Thoracic aorta (tissue), 2 donors: ENCODE data around the gene ZNF195. TPM values are rescaled to one million over a fixed set of nuclear protein-coding genes. Genes with fewer than 3 reads are reported as not detected.
"Not testable (repeated sequence)": the region's sequence is repeated elsewhere in the genome, so short reads cannot be mapped to it uniquely, and the experiment has no call there.

Source experiments
- ATAC-seq: fragments of 150-250 bp; one replicate; pipeline ENCODE4 v1.8.0; 2017; ENCODE audit warnings: low read depth; ENCODE audit not compliant: insufficient number of reproducible peaks, low FRiP score
- DNase-seq: peaks from one replicate; pipeline ENCODE4 v3.0.0-alpha.2; 2020; ENCODE audit warnings: low spot score
- H3K27ac ChIP-seq, 2 donors: fragments of 200-600 bp; sonication (generic); 1 replicate in 1 of 2; 2 replicates in 1 of 2; pipeline ENCODE4 v1.5.1; 2016; ENCODE audit warnings: mild to moderate bottlenecking in 2 of 2, moderate library complexity in 2 of 2
- H3K27me3 ChIP-seq: fragments of 200-600 bp; sonication (generic); replicated peaks from 2 replicates; pipeline ENCODE4 v1.6.0; 2016; ENCODE audit warnings: mild to moderate bottlenecking; ENCODE audit not compliant: insufficient read depth
- H3K36me3 ChIP-seq: fragments of 200-600 bp; sonication (generic); one replicate; pipeline ENCODE4 v1.5.1; 2016
- H3K4me1 ChIP-seq, 2 donors: fragments of 200-600 bp; sonication (generic); 1 replicate in 1 of 2; 2 replicates in 1 of 2; pipeline versions ENCODE4 v1.5.1 to v1.6.0; 2016; ENCODE audit warnings: low read depth in 2 of 2, mild to moderate bottlenecking in 1 of 2; ENCODE audit not compliant: control insufficient read depth in 1 of 2
- H3K4me3 ChIP-seq: fragments of 200-600 bp; sonication (generic); 2 replicates; pipeline ENCODE4 v1.5.1; 2016; ENCODE audit warnings: mild to moderate bottlenecking
- H3K9me3 ChIP-seq: fragments of 200-600 bp; sonication (generic); 2 replicates; pipeline ENCODE4 v1.5.1; 2016
- CTCF ChIP-seq: fragments of 200-600 bp; sonication (generic); IDR thresholded peaks from one replicate; pipeline ENCODE4 v1.5.1; 2019; ENCODE audit warnings: antibody characterized with exemption
- total RNA-seq, 2 donors: library from RNA; depleted of rRNA; stranded (reverse); fragments of >200 nt; gene quantifications; one replicate each; pipeline versions ENCODE4 v1.1.0 to v1.2.3, GENCODE V29; 2016

The ZNF195 gene
- total RNA-seq: 10 to 100 TPM; 20.8 to 33.4 TPM

GRCh38 chr11:3378426-3379423 is at the start of gene ZNF195:
ZNF195 (minus strand) TSS chr11:3379146; CDS start chr11:3379040, 106 bp downstream.
- TF ChIP-seq CTCF: no peak
- no peaks in the 10 kb centered on the region for H3K27me3 ChIP-seq
- DNase-seq (peak; percentile 99), ATAC-seq (peak; percentile 98)
- no peaks in the 10 kb centered on the region for H3K36me3 ChIP-seq
- peak within 1 kb of the TSS; percentile 93 for H3K4me3 ChIP-seq
- H3K4me1 ChIP-seq: peaks cover 5 to 41% of the 10 kb centered on the region in 2 donors
- H3K27ac ChIP-seq: peak within 1 kb of the TSS; percentile 72 to 83
- no peaks in the 10 kb centered on the region for H3K9me3 ChIP-seq

- H3K9me3 ChIP-seq, DNase-seq, H3K27ac ChIP-seq: not testable (repeated sequence)
Observed at GRCh38 chr11:3428076-3428475, 49.1 kb upstream of the ZNF195 start.

DNA sequence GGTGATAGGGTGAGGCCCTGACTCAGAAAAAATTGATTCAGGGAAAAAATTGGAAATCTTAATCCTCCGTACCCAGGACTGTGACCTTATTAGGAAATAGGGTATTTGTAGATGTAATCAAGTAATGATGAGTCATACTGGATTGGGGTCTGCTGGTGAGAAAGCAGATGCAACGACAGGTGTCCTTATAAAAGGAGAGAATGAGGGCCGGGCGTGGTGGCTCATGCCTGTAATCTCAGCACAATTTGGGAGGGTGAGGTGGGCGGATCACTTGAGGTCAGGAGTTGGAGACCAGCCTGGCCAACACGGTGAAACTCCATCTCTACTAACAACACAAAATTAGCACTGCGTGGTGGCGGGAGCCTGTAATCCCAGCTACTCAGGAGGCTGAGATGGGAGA is 47.6 kb upstream of the ZNF195 start:
- not testable (repeated sequence) for H3K36me3 ChIP-seq, DNase-seq, H3K27ac ChIP-seq, H3K9me3 ChIP-seq, H3K4me1 ChIP-seq, ATAC-seq, H3K4me3 ChIP-seq, H3K27me3 ChIP-seq

More at GRCh38 chr11:3428076-3428475, 49.1 kb upstream of the ZNF195 start:
- not testable (repeated sequence) for H3K4me3 ChIP-seq, H3K27me3 ChIP-seq, H3K36me3 ChIP-seq, ATAC-seq, H3K4me1 ChIP-seq

DNA sequence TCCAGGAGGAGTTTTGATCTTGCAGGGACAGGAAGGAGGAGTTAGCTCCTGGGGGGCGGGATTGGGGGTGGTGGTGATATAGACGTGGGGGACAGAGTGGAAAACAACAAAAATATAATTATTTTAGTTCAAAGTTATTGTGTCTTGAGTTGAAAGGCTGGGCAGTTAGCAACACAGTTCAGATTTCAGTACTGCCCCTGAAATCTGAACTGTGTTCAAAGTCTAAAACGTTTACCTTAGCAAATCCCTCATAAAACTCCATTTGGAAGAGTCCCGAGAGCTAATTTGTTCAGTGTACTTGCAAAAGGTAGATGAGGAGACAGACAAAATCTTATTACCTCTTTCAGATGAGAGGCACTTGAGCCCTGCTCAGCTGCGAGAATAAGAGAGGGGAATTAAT is 45.0 kb upstream of the ZNF195 start:
- peak overlapping the region; percentile 93 for H3K4me3 ChIP-seq
- H3K36me3 ChIP-seq: not testable (repeated sequence)

GRCh38 chr11:3423138-3423731 is 44.3 kb upstream of the ZNF195 start:
- H3K4me3 ChIP-seq: peak overlapping the region; percentile 93
- H3K27me3 ChIP-seq, H3K4me1 ChIP-seq, ATAC-seq, H3K36me3 ChIP-seq, H3K9me3 ChIP-seq, DNase-seq: not testable (repeated sequence)
- peak overlapping the region in 1 of 2 donors; percentile 53 for H3K27ac ChIP-seq

More for the DNA sequence above, 45.0 kb upstream of the ZNF195 start:
- DNase-seq, H3K27ac ChIP-seq, H3K9me3 ChIP-seq, H3K27me3 ChIP-seq, H3K4me1 ChIP-seq, ATAC-seq: not testable (repeated sequence)

DNA sequence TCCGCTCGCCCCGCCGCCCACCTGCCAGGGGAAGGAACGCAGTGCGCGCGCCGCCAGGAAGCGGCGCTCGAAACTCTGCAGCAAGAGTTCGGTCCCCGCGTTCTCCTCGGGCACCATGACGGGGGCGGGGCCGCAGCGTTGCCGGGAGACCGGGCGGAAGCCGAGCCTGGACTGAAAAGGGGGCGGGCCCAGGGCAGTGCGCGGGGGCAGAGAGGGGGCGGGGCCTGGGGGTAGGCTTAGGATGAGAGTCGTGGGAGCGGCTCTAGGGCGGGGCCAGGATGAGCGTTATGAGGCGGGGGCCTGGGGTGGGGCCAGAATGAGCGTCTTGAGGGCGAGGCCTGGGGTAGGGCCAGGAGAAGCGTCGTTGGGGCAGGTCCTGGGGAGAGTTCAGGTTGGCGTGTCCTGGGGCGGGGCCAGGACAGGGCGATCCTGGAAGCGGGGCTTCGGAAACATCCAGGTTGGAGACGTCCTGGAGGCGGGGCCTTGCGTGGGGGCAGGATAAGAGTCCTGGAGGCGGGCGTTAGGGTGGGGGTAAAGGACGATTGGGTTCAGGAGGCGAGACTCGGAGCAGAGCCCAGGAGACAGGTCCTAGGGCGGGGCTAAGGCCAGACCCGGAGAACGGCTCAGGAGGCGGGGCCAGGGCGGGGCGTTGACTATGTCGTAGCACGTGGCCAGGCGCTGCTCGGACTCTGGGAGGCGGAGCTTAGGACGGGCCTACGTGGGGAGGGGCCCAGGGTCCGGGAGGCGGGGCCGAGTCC is 43.6 kb upstream of the ZNF195 start:
- H3K9me3 ChIP-seq, H3K27me3 ChIP-seq, H3K4me1 ChIP-seq, H3K36me3 ChIP-seq: not testable (repeated sequence)
- ATAC-seq: peak; percentile 73
- H3K4me3 ChIP-seq: peak overlapping the region; percentile 93
- peak overlapping the region; percentile 53 to 68 for H3K27ac ChIP-seq
- peak; percentile 95 for DNase-seq

GRCh38 chr11:3421608-3422379 is 42.8 kb upstream of the ZNF195 start:
- not testable (repeated sequence) for H3K9me3 ChIP-seq, H3K36me3 ChIP-seq, ATAC-seq, H3K4me1 ChIP-seq, H3K27me3 ChIP-seq, DNase-seq
- Histone ChIP-seq H3K4me3 (peak overlapping the region; percentile 93), H3K27ac (peak overlapping the region; percentile 53 to 68)

GRCh38 chr11:3420281-3421042 is 41.5 kb upstream of the ZNF195 start:
- H3K4me3 ChIP-seq, ATAC-seq, DNase-seq, H3K4me1 ChIP-seq, H3K9me3 ChIP-seq, H3K36me3 ChIP-seq, H3K27me3 ChIP-seq: not testable (repeated sequence)
- peak overlapping the region in 1 of 2 donors; percentile 44 for H3K27ac ChIP-seq

GRCh38 chr11:3419496-3419895 is 40.5 kb upstream of the ZNF195 start:
- H3K27me3 ChIP-seq, DNase-seq, H3K4me3 ChIP-seq, H3K9me3 ChIP-seq, H3K4me1 ChIP-seq, H3K36me3 ChIP-seq, H3K27ac ChIP-seq, ATAC-seq: not testable (repeated sequence)
